ENCODE data around the gene FAM156B.
"Not testable (repeated sequence)": the region's sequence is repeated elsewhere in the genome, so short reads cannot be mapped to it uniquely, and the experiment has no call there.

DNA sequence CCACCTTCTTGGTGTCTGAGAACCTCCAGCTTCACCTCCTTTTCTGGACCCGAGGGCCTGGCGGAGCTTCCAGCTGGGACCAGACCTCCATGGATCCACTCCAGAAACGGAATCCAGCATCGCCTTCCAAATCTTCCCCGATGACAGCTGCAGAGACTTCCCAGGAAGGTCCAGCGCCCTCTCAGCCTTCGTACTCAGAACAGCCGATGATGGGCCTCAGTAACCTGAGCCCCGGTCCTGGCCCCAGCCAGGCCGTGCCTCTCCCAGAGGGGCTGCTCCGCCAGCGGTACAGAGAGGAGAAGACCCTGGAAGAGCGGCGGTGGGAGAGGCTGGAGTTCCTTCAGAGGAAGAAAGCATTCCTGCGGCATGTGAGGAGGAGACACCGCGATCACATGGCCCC is 10.0 kb downstream of the FAM156B start:
- TF ChIP-seq, protein P1, sequence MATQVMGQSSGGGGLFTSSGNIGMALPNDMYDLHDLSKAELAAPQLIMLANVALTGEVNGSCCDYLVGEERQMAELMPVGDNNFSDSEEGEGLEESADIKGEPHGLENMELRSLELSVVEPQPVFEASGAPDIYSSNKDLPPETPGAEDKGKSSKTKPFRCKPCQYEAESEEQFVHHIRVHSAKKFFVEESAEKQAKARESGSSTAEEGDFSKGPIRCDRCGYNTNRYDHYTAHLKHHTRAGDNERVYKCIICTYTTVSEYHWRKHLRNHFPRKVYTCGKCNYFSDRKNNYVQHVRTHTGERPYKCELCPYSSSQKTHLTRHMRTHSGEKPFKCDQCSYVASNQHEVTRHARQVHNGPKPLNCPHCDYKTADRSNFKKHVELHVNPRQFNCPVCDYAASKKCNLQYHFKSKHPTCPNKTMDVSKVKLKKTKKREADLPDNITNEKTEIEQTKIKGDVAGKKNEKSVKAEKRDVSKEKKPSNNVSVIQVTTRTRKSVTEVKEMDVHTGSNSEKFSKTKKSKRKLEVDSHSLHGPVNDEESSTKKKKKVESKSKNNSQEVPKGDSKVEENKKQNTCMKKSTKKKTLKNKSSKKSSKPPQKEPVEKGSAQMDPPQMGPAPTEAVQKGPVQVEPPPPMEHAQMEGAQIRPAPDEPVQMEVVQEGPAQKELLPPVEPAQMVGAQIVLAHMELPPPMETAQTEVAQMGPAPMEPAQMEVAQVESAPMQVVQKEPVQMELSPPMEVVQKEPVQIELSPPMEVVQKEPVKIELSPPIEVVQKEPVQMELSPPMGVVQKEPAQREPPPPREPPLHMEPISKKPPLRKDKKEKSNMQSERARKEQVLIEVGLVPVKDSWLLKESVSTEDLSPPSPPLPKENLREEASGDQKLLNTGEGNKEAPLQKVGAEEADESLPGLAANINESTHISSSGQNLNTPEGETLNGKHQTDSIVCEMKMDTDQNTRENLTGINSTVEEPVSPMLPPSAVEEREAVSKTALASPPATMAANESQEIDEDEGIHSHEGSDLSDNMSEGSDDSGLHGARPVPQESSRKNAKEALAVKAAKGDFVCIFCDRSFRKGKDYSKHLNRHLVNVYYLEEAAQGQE (IDR thresholded peaks at IDR 0.05) = not testable (repeated sequence)
- not testable (repeated sequence) for TF ChIP-seq RCOR1 (IDR thresholded peaks at IDR 0.05; ENCODE audit: low read depth, low read length); POLR2A (IDR thresholded peaks at IDR 0.05; ENCODE audit: low read length)
